ENCODE results near the gene HSPG2.
A peak's percentile ranks its signal among the peaks of the same experiment; 100 is the strongest.
"Not testable (repeated sequence)": the region's sequence is repeated elsewhere in the genome, so short reads cannot be mapped to it uniquely, and the experiment has no call there.

HSPG2 gene

GRCh38 chr1:21781815-21782348 lies 155.2 kb downstream of the HSPG2 start:
- Histone ChIP-seq H3K27me3 (ENCODE audit: insufficient read depth, low read length) (no peaks in the 10 kb centered on the region), H3K36me3 (ENCODE audit: insufficient read depth, low read length) (no peaks in the 10 kb centered on the region), H3K27ac (ENCODE audit: low read depth, low read length) (peak overlapping the region; percentile 99), H3K79me2 (ENCODE audit: control insufficient read depth, insufficient read depth, low read length, unreplicated experiment) (peaks cover 55% of the 10 kb centered on the region), H3K4me1 (ENCODE audit: control insufficient read depth, insufficient read depth, low read length, unreplicated experiment) (peaks cover 9% of the 10 kb centered on the region), H3K4me3 (ENCODE audit: low read depth, low read length) (peak overlapping the region; percentile 97), H2AFZ (ENCODE audit: low read length, unreplicated experiment) (peak overlapping the region; percentile 86)

DNA sequence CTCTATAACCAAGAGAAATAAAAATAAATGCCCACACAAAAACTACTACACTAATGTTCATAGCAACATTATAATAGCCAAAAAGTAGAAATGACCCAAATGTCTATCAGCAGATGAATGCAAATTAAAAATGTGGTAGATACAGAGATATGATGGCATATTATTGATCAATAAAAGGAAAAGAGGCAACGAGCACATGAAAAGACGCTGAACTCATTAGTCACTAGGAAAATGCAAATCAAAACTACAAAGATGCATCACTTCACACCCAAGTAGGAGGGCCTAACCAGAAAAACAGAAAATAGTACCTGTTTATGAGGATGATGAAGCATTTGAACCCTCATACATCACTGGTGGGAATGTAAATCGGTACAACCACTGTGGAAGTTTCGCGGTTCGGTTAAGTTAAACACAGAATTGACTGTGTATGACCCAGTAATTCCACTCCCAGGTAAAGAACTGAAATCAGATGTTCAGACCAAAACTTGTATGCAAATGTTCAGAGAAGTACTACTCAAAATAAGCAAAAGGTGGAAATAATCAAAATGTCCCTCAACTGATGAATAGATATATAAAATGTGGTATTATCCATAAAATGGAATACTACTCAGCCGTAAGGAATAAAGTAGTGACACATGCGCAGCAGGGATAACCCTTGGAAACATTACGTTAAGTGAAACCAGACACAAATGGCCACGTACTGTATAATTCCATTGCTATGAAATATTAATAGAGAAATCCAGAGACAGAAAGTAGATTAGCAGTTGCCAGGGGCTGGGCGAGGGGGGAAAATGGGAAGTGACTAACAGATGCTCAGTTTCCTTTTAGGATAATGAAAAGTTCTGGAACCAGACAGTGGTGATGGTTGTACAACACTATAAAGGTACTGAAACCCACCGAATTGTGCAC lies 157.2 kb downstream of the HSPG2 start:
- Histone ChIP-seq H3K79me2 (ENCODE audit: control insufficient read depth, insufficient read depth, low read length, unreplicated experiment) (peaks cover 70% of the 10 kb centered on the region), H3K4me1 (ENCODE audit: control insufficient read depth, insufficient read depth, low read length, unreplicated experiment) (peaks cover 9% of the 10 kb centered on the region), H3K4me3 (ENCODE audit: low read depth, low read length) (peak overlapping the region; percentile 54), H3K27me3 (ENCODE audit: insufficient read depth, low read length) (no peaks in the 10 kb centered on the region), H3K36me3 (ENCODE audit: insufficient read depth, low read length) (no peaks in the 10 kb centered on the region), H3K27ac (ENCODE audit: low read depth, low read length) (no peak overlapping the region), H2AFZ (ENCODE audit: low read length, unreplicated experiment) (no peak overlapping the region)

DNA sequence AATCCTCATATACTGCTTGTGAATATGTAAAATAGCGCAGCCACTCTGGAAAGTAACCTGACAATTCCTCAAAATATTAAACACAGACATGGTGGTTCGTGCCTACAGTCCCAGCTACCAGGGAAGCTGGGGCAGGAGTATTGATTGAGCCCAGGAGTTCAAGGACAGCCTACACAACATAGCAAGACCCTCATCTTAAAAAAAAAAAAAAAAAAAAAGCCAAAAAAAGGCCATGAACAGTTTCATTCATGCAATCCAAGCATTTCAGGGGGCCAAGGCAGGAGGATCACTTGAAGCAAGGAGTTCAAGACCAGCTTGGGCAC lies 158.7 kb downstream of the HSPG2 start:
- Histone ChIP-seq H3K36me3 (ENCODE audit: insufficient read depth, low read length) (no peaks in the 10 kb centered on the region), H3K79me2 (ENCODE audit: control insufficient read depth, insufficient read depth, low read length, unreplicated experiment) (peaks cover 84% of the 10 kb centered on the region), H2AFZ (ENCODE audit: low read length, unreplicated experiment) (no peak overlapping the region), H3K27ac (ENCODE audit: low read depth, low read length) (no peak overlapping the region), H3K27me3 (ENCODE audit: insufficient read depth, low read length) (no peaks in the 10 kb centered on the region), H3K4me1 (ENCODE audit: control insufficient read depth, insufficient read depth, low read length, unreplicated experiment) (peaks cover 9% of the 10 kb centered on the region), H3K4me3 (ENCODE audit: low read depth, low read length) (no peak overlapping the region)

DNA sequence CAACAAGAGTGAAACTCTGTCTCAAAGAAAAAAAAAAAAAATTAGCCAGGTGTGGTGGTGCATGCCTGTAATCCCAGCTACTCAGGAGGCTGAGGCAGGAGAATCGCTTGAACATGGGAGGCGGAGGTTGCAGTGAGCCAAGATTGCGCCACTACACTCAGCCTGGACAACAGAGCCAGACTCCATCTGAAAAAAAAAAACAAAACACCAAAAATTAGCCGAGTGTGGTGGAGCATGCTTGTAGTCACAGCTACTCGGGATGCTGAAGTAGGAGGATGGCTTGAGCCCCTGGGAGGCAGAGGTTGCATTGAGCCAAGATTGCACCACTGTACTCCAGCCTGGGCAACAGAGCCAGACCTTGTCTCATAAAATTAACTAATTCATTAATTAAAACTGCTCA lies 160.2 kb downstream of the HSPG2 start:
- peaks cover 80% of the 10 kb centered on the region for H3K79me2 ChIP-seq (ENCODE audit: control insufficient read depth, insufficient read depth, low read length, unreplicated experiment)
- not testable (repeated sequence) for H2AFZ ChIP-seq (ENCODE audit: low read length, unreplicated experiment); H3K4me3 ChIP-seq (ENCODE audit: low read depth, low read length); H3K4me1 ChIP-seq (ENCODE audit: control insufficient read depth, insufficient read depth, low read length, unreplicated experiment); H3K27me3 ChIP-seq (ENCODE audit: insufficient read depth, low read length); H3K36me3 ChIP-seq (ENCODE audit: insufficient read depth, low read length); H3K27ac ChIP-seq (ENCODE audit: low read depth, low read length)

- no peak overlapping the region for H3K27ac ChIP-seq (ENCODE audit: low read depth, low read length)
- H2AFZ ChIP-seq (ENCODE audit: low read length, unreplicated experiment): no peak overlapping the region
- H3K4me1 ChIP-seq (ENCODE audit: control insufficient read depth, insufficient read depth, low read length, unreplicated experiment): peaks cover 9% of the 10 kb centered on the region
- H3K79me2 ChIP-seq (ENCODE audit: control insufficient read depth, insufficient read depth, low read length, unreplicated experiment): peaks cover 77% of the 10 kb centered on the region
- H3K4me3 ChIP-seq (ENCODE audit: low read depth, low read length): no peak overlapping the region
- no peaks in the 10 kb centered on the region for H3K36me3 ChIP-seq (ENCODE audit: insufficient read depth, low read length)
- H3K27me3 ChIP-seq (ENCODE audit: insufficient read depth, low read length): no peaks in the 10 kb centered on the region
These were observed 161.0 kb downstream of the HSPG2 start for GRCh38 chr1:21775985-21776562.

GRCh38 chr1:21775550-21775914 lies 161.6 kb downstream of the HSPG2 start:
- Histone ChIP-seq H3K79me2 (ENCODE audit: control insufficient read depth, insufficient read depth, low read length, unreplicated experiment) (peaks cover 80% of the 10 kb centered on the region), H3K36me3 (ENCODE audit: insufficient read depth, low read length) (no peaks in the 10 kb centered on the region), H3K27me3 (ENCODE audit: insufficient read depth, low read length) (no peaks in the 10 kb centered on the region), H3K4me3 (ENCODE audit: low read depth, low read length) (no peak overlapping the region), H2AFZ (ENCODE audit: low read length, unreplicated experiment) (no peak overlapping the region), H3K4me1 (ENCODE audit: control insufficient read depth, insufficient read depth, low read length, unreplicated experiment) (peaks cover 9% of the 10 kb centered on the region), H3K27ac (ENCODE audit: low read depth, low read length) (no peak overlapping the region)

DNA sequence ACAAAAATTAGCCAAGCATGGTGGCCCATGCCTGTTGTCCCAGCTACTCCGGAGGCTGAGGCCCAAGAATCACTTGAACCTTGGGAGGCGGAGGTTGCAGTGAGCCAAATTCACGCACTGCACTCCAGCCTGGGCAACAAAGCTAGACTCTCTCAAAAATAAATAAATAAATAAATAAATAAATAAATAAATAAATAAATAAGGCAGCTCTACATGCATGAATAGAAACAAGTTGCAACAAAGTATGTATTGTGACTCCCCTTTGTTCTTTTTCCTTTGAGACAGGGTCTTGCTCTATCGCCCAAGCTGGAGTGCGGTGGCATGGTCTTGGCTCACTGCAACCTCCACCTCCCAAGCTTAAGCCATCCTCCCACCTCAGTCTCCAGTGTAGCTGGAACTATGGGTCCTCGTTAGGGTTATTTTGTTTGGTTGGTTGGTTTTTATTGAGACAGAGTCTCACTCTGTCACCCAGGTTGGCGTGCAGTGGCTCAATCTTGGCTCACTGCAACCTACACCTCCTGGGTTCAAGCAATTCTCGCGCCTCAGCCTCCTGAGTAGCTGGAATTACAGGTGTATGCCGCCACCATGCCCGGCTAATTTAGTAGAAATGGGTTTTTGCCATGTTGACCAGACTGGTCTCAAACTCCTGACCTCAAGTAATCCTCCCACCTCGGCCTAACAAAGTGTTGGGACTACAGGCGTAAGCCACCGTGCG lies 162.1 kb downstream of the HSPG2 start:
- no peak overlapping the region for H3K4me3 ChIP-seq (ENCODE audit: low read depth, low read length)
- no peak overlapping the region for H2AFZ ChIP-seq (ENCODE audit: low read length, unreplicated experiment)
- H3K79me2 ChIP-seq (ENCODE audit: control insufficient read depth, insufficient read depth, low read length, unreplicated experiment): peaks cover 78% of the 10 kb centered on the region
- H3K36me3 ChIP-seq (ENCODE audit: insufficient read depth, low read length): no peaks in the 10 kb centered on the region
- no peaks in the 10 kb centered on the region for H3K27me3 ChIP-seq (ENCODE audit: insufficient read depth, low read length)
- H3K27ac ChIP-seq (ENCODE audit: low read depth, low read length): no peak overlapping the region
- H3K4me1 ChIP-seq (ENCODE audit: control insufficient read depth, insufficient read depth, low read length, unreplicated experiment): peaks cover 4% of the 10 kb centered on the region

- Histone ChIP-seq H3K36me3 (ENCODE audit: insufficient read depth, low read length) (no peaks in the 10 kb centered on the region), H3K4me1 (ENCODE audit: control insufficient read depth, insufficient read depth, low read length, unreplicated experiment) (peaks cover 4% of the 10 kb centered on the region), H2AFZ (ENCODE audit: low read length, unreplicated experiment) (no peak overlapping the region), H3K27me3 (ENCODE audit: insufficient read depth, low read length) (no peaks in the 10 kb centered on the region), H3K4me3 (ENCODE audit: low read depth, low read length) (no peak overlapping the region), H3K27ac (ENCODE audit: low read depth, low read length) (no peak overlapping the region), H3K79me2 (ENCODE audit: control insufficient read depth, insufficient read depth, low read length, unreplicated experiment) (peaks cover 76% of the 10 kb centered on the region)
These were observed 163.5 kb downstream of the HSPG2 start for GRCh38 chr1:21773585-21773984.

Measured in ACC112 (cell line).